T-cell (primary cell): ENCODE results near the gene SLC24A4. TPM values are rescaled to one million over a fixed set of nuclear protein-coding genes. Genes with fewer than 3 reads are reported as not detected.

Experiments
- ATAC-seq, 4 experiments: fragments of 200-7000 bp in 3 of 4; fragments of 150-1000 bp in 1 of 4; cut with Tn5 transposase; replicated peaks in 1 of 4; 1 replicate in 3 of 4; 2 replicates in 1 of 4; pipeline ENCODE4 v1.10.0; 2021; ENCODE audit warnings: moderate library complexity in 3 of 4, mild to moderate bottlenecking in 2 of 4, moderate number of reproducible peaks in 1 of 4
- CTCF ChIA-PET, 2 donors: fragments of 300-600 bp; sonication (Branson Sonifier 250); formaldehyde crosslinking; loops; one replicate each; lab custom pipeline; 2022; ENCODE audit warnings: antibody characterized with exemption in 2 of 2; lab: Charles Lee
- POLR2A ChIA-PET, 2 donors: fragments of 300-600 bp; sonication (Branson Sonifier 250); formaldehyde crosslinking; loops; one replicate each; lab custom pipeline; 2022; ENCODE audit warnings: antibody characterized with exemption in 2 of 2; lab: Charles Lee
- DNase-seq, 35 experiments: peaks; one replicate each; pipeline versions ENCODE4 v3.0.0 to v3.0.0-alpha.2; 2013 to 2023
- H3K27ac ChIP-seq: one replicate; pipeline ENCODE4 v1.5.1; 2013; ENCODE audit warnings: low read length
- H3K27me3 ChIP-seq, 2 experiments: replicated peaks in 1 of 2; 1 replicate in 1 of 2; 2 replicates in 1 of 2; pipeline versions ENCODE4 v1.6.1 to v1.7.0; 2013; ENCODE audit warnings: low read length in 1 of 2, mixed read lengths in 1 of 2; ENCODE audit not compliant: control insufficient read depth in 2 of 2, insufficient read depth in 2 of 2; ENCODE audit errors: extremely low read depth in 1 of 2
- H3K36me3 ChIP-seq, 2 donors: 1 replicate in 1 of 2; 2 replicates in 1 of 2; pipeline versions ENCODE4 v1.6.1 to v1.7.0; 2013; ENCODE audit warnings: low read length in 1 of 2; ENCODE audit not compliant: control insufficient read depth in 2 of 2, insufficient read depth in 1 of 2; ENCODE audit errors: extremely low read depth in 1 of 2
- H3K4me1 ChIP-seq, 2 experiments: 1 replicate in 1 of 2; 2 replicates in 1 of 2; pipeline versions ENCODE4 v1.6.1 to v1.7.0; 2013; ENCODE audit warnings: low read length in 2 of 2, mixed read lengths in 1 of 2; ENCODE audit not compliant: insufficient read depth in 2 of 2, control insufficient read depth in 1 of 2; ENCODE audit errors: extremely low read depth in 1 of 2
- H3K4me3 ChIP-seq, 2 donors: 1 replicate in 1 of 2; 2 replicates in 1 of 2; pipeline versions ENCODE4 v1.5.1 to v1.7.0; 2013; ENCODE audit warnings: mild to moderate bottlenecking in 2 of 2, low read length in 1 of 2, moderate library complexity in 1 of 2; ENCODE audit not compliant: control insufficient read depth in 1 of 2; ENCODE audit errors: extremely low read depth in 1 of 2
- H3K9me3 ChIP-seq: 2 replicates; pipeline ENCODE4 v1.7.0; 2013
- H3K27ac Mint-ChIP-seq, 2 donors: one replicate each; pipeline ENCODE4 v1.8.0; 2020 to 2021; ENCODE audit warnings: mild to moderate bottlenecking in 2 of 2, mixed read lengths in 2 of 2
- H3K27me3 Mint-ChIP-seq, 2 donors: one replicate each; pipeline ENCODE4 v1.8.0; 2021 to 2022; ENCODE audit warnings: mixed read lengths in 2 of 2
- H3K36me3 Mint-ChIP-seq: one replicate; pipeline ENCODE4 v1.8.0; 2021; ENCODE audit warnings: mixed read lengths
- H3K4me1 Mint-ChIP-seq, 3 donors: one replicate each; pipeline ENCODE4 v1.8.0; 2020 to 2022; ENCODE audit warnings: mixed read lengths in 3 of 3, mild to moderate bottlenecking in 1 of 3
- H3K4me3 Mint-ChIP-seq, 3 donors: one replicate each; pipeline ENCODE4 v1.8.0; 2020 to 2022; ENCODE audit warnings: mild to moderate bottlenecking in 3 of 3, mixed read lengths in 3 of 3, moderate library complexity in 3 of 3
- H3K9me3 Mint-ChIP-seq, 3 donors: one replicate each; pipeline ENCODE4 v1.8.0; 2020 to 2022; ENCODE audit warnings: mixed read lengths in 3 of 3
- WGBS: methylation state at CpG from one replicate; pipeline ENCODE4 v1.1.5; 2013; ENCODE audit warnings: missing lambda C conversion rate; ENCODE audit not compliant: insufficient coverage; 5-methylcytosine and 5-hydroxymethylcytosine counted together
- total RNA-seq, 35 experiments: library from RNA in 6 of 35; stranded (reverse) in 6 of 35; fragments of 120-200 nt in 1 of 35; gene quantifications; one replicate each; pipeline versions ENCODE4 v1.2.1 to v1.2.4 and lab custom pipeline; 2013 to 2026

Gene SLC24A4
- total RNA-seq, 5 donors from 2014 or later (not counting 1 experiment from before 2014, with no cell fraction given), result 0.14 to 0.15 TPM; not detected in 3

GRCh38 chr14:92475451-92476187, 152.7 kb downstream of the SLC24A4 start:
- Mint-ChIP-seq H3K4me3 (no peak overlapping the region), H3K36me3 (no peaks in the 10 kb centered on the region), H3K27me3 (peaks cover 0 to under 1% of the 10 kb centered on the region in 2 donors), H3K9me3 (peaks cover 0 to 10% (median 2%) of the 10 kb centered on the region in 3 donors), H3K4me1 (peaks cover 9 to 17% (median 9%) of the 10 kb centered on the region in 3 donors), H3K27ac (no peak overlapping the region)
- H3K4me3 ChIP-seq, result no peak overlapping the region
- POLR2A ChIA-PET, result no interaction called here
- DNase-seq (no peak), ATAC-seq (no peak)
- H3K27ac ChIP-seq, result no peak overlapping the region
- no peaks in the 10 kb centered on the region for H3K4me1 ChIP-seq
- H3K27me3 ChIP-seq, result no peaks in the 10 kb centered on the region
- no peaks in the 10 kb centered on the region for H3K36me3 ChIP-seq
- 89% methylated on average over 6 of the region's 14 CpGs for WGBS
- H3K9me3 ChIP-seq, result no peaks in the 10 kb centered on the region
- CTCF ChIA-PET, result no interaction called here

GRCh38 chr14:92480856-92481255, 157.9 kb downstream of the SLC24A4 start:
- H3K4me1 Mint-ChIP-seq, result no peaks in the 10 kb centered on the region
- peaks cover 0 to 12% of the 10 kb centered on the region in 2 experiments for H3K27me3 ChIP-seq
- peaks cover 6 to 8% of the 10 kb centered on the region in 2 donors for H3K27me3 Mint-ChIP-seq
- H3K9me3 Mint-ChIP-seq, result peaks cover 0 to 10% (median 3%) of the 10 kb centered on the region in 3 donors
- no peak overlapping the region for H3K4me3 ChIP-seq
- DNase-seq (no peak), ATAC-seq (no peak)
- POLR2A ChIA-PET, result no interaction called here
- H3K36me3 Mint-ChIP-seq, result no peaks in the 10 kb centered on the region
- H3K27ac Mint-ChIP-seq, result no peak overlapping the region
- H3K4me3 Mint-ChIP-seq, result no peak overlapping the region
- no peak overlapping the region for H3K27ac ChIP-seq
- H3K4me1 ChIP-seq, result no peaks in the 10 kb centered on the region
- CTCF ChIA-PET, result no interaction called here
- H3K9me3 ChIP-seq, result no peaks in the 10 kb centered on the region
- no peaks in the 10 kb centered on the region for H3K36me3 ChIP-seq
- 100% methylated on average over 2 of the region's 3 CpGs for WGBS

GRCh38 chr14:92481386-92481785, 158.4 kb downstream of the SLC24A4 start:
- no peaks in the 10 kb centered on the region for H3K9me3 ChIP-seq
- no peak overlapping the region for H3K27ac ChIP-seq
- Mint-ChIP-seq H3K4me1 (no peaks in the 10 kb centered on the region), H3K27me3 (peaks cover 6 to 8% of the 10 kb centered on the region in 2 donors), H3K9me3 (peaks cover 0 to 10% (median 3%) of the 10 kb centered on the region in 3 donors), H3K27ac (no peak overlapping the region), H3K36me3 (no peaks in the 10 kb centered on the region), H3K4me3 (no peak overlapping the region)
- peaks cover 0 to 12% of the 10 kb centered on the region in 2 experiments for H3K27me3 ChIP-seq
- no peaks in the 10 kb centered on the region for H3K36me3 ChIP-seq
- H3K4me3 ChIP-seq, result no peak overlapping the region
- ATAC-seq, result no peak
- POLR2A ChIA-PET, result no interaction called here
- DNase-seq, result no peak
- WGBS, result 43% methylated on average over 1 of the region's 1 CpG
- CTCF ChIA-PET, result no interaction called here
- H3K4me1 ChIP-seq, result no peaks in the 10 kb centered on the region

GRCh38 chr14:92481811-92482555, 159.0 kb downstream of the SLC24A4 start:
- Histone ChIP-seq H3K36me3 (no peaks in the 10 kb centered on the region), H3K9me3 (no peaks in the 10 kb centered on the region), H3K27ac (no peak overlapping the region), H3K27me3 (peaks cover 0 to 12% of the 10 kb centered on the region in 2 experiments), H3K4me3 (no peak overlapping the region), H3K4me1 (no peaks in the 10 kb centered on the region)
- H3K9me3 Mint-ChIP-seq, result peaks cover 0 to 10% (median 3%) of the 10 kb centered on the region in 3 donors
- ATAC-seq, result no peak
- no peaks in the 10 kb centered on the region for H3K36me3 Mint-ChIP-seq
- peaks cover 6 to 8% of the 10 kb centered on the region in 2 donors for H3K27me3 Mint-ChIP-seq
- H3K27ac Mint-ChIP-seq, result no peak overlapping the region
- DNase-seq, result no peak
- POLR2A ChIA-PET, result no interaction called here
- no CpG with 5 or more reads among the region's 1 CpG for WGBS
- CTCF ChIA-PET, result no interaction called here
- H3K4me3 Mint-ChIP-seq, result no peak overlapping the region
- H3K4me1 Mint-ChIP-seq, result no peaks in the 10 kb centered on the region

DNA sequence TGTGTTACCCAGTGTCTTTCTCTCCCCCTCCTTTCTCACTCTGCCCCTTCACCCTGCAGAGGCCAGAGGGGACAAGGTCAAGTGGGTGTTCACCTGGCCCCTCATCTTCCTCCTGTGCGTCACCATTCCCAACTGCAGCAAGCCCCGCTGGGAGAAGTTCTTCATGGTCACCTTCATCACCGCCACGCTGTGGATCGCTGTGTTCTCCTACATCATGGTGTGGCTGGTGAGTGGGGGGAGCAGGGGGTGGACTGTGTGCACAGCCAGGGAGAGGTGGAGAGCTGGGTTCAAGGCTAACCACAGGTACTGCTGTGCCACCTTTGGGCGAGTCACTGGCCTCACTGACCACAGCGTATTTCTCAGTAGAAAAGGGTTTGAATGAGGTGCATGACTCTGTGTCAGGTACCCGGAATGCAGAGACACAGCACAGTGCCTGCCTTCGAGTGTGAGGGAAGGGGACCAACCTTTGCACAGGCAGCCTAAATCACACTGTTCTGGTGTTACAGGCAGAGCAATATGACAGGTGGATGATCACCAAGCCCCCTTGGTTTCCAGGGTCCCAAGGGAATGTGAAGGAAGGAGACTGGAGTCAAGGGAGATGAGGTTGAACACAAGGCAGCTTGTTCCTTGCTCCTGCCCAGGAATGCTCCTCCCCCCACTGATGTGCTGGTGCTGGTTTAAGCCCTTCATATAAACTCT, 159.8 kb downstream of the SLC24A4 start:
- no peak overlapping the region for H3K4me3 ChIP-seq
- no peaks in the 10 kb centered on the region for H3K4me1 Mint-ChIP-seq
- peaks cover 0 to 10% (median 3%) of the 10 kb centered on the region in 3 donors for H3K9me3 Mint-ChIP-seq
- POLR2A ChIA-PET, result no interaction called here
- no peaks in the 10 kb centered on the region for H3K9me3 ChIP-seq
- no peak for ATAC-seq
- DNase-seq, result no peak
- no peaks in the 10 kb centered on the region for H3K36me3 Mint-ChIP-seq
- 87% methylated on average over 5 of the region's 9 CpGs for WGBS
- CTCF ChIA-PET, result no interaction called here
- H3K4me1 ChIP-seq, result no peaks in the 10 kb centered on the region
- no peaks in the 10 kb centered on the region for H3K36me3 ChIP-seq
- no peak overlapping the region for H3K27ac Mint-ChIP-seq
- peaks cover 0 to 12% of the 10 kb centered on the region in 2 experiments for H3K27me3 ChIP-seq
- no peak overlapping the region for H3K4me3 Mint-ChIP-seq
- H3K27ac ChIP-seq, result no peak overlapping the region
- peaks cover 6 to 8% of the 10 kb centered on the region in 2 donors for H3K27me3 Mint-ChIP-seq

DNA sequence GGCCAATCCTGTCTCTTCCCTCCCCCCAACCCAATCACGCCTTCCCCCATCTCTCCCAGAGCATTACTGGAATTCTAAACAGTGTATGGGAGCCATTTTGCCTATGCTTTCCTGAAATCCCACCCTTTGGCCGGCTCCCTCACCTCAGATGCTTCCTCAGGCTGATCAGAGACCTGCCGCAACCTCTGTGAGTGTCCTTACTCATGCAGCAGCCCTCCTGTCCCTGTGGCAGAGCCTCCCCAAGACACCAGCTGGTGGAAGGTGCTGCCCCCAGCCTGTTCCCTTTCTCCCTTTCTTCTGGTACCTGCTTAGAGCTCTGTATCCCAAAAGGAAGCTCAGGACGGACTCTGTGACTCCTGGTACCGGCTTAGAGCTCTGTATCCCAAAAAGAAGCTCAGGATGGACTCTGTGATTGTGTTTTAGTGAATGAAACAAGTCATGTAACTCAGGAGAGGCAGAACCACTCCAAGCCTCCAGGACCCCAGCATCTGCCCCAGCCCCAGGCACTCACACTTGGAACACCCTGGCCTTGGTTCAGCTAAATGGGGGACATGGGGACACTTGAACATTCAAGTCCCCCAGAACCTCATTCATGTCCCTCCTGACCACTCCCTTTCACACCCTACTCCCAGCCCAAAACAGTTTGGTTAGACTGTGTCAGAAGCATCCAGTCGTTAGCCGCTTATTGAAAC, 161.3 kb downstream of the SLC24A4 start:
- DNase-seq (no peak), ATAC-seq (no peak)
- Mint-ChIP-seq H3K9me3 (peaks cover 0 to 4% (median 3%) of the 10 kb centered on the region in 3 donors), H3K4me1 (no peaks in the 10 kb centered on the region), H3K4me3 (no peak overlapping the region), H3K27ac (no peak overlapping the region), H3K36me3 (no peaks in the 10 kb centered on the region), H3K27me3 (peaks cover 6 to 8% of the 10 kb centered on the region in 2 donors)
- no peak overlapping the region for H3K27ac ChIP-seq
- CTCF ChIA-PET, result no interaction called here
- WGBS, result 55% methylated on average over 3 of the region's 7 CpGs
- no peaks in the 10 kb centered on the region for H3K4me1 ChIP-seq
- POLR2A ChIA-PET, result no interaction called here
- H3K27me3 ChIP-seq, result peaks cover 0 to 18% of the 10 kb centered on the region in 2 experiments
- H3K36me3 ChIP-seq, result no peaks in the 10 kb centered on the region
- H3K4me3 ChIP-seq, result no peak overlapping the region
- no peaks in the 10 kb centered on the region for H3K9me3 ChIP-seq
